Measurements from ENCODE around the gene PMEPA1.

Gene PMEPA1

DNA sequence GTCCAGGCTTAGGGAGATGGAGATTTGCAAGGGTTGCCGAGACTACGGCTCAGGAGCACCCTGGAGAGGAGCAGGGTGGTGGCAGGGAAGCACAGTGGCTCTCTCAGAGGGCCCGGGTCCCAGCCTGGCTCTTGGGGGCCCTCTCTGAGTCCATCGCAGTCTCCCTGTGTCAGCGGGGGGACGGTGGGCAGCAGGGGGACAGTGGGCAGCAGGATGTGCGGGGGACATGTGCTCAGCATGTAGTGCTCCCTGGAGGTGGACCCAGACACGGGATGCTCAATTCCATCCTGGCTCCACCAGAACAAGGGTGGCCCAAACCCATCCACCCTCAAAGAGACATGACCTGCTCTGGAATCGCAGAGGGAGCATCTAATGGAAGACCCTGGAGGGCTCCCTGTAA lies 46.6 kb downstream of the PMEPA1 start:
- no peak for DNase-seq (ENCODE audit: low read depth in 2 of 3, low spot score in 2 of 3)

GRCh38 chr20:57662456-57663240 lies 47.2 kb downstream of the PMEPA1 start:
- DNase-seq (ENCODE audit: low read depth in 2 of 3, low spot score in 2 of 3) = no peak

DNA sequence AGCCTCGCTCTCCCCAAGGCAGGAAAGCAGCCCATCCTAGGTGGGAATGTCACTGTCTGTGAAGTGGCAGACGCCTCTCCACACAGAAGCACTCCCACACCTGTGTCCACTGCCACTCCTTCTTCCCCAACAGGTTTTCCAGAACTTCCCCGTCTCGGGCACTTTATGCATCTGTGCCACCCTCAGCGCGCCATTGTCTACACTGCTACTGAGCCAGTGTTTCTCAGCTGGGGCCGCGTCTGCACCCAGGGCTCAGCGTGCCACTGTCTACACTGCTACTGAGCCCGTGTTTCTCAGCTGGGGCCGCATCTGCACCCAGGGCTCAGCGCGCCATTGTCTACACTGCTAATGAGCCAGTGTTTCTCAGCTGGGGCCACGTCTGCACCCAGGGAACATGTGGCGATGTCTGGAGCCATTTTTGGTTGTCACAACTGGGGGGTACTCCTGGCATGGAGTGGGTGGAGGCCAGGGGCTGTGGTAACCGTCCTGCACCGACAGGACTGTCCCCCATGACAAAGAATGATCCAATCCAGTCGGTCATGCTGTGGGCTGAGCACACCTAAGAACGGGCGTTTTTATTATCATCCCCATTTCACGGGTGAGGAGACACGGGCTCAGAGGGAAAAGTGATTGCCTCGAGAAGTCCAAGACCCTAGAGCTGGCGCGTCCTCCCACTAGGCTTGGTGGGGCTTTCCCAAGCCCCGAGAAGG lies 47.9 kb downstream of the PMEPA1 start:
- DNase-seq (ENCODE audit: low read depth in 2 of 3, low spot score in 2 of 3) = no peak

- DNase-seq (ENCODE audit: low read depth in 2 of 3, low spot score in 2 of 3) = no peak
These were observed 48.7 kb downstream of the PMEPA1 start for GRCh38 chr20:57660922-57661745.

GRCh38 chr20:57660181-57660921 lies 49.5 kb downstream of the PMEPA1 start:
- DNase-seq (ENCODE audit: low read depth in 2 of 3, low spot score in 2 of 3) = no peak

- no peak for DNase-seq (ENCODE audit: low read depth in 2 of 3, low spot score in 2 of 3)
These were observed 50.2 kb downstream of the PMEPA1 start for GRCh38 chr20:57659517-57660180.

DNA sequence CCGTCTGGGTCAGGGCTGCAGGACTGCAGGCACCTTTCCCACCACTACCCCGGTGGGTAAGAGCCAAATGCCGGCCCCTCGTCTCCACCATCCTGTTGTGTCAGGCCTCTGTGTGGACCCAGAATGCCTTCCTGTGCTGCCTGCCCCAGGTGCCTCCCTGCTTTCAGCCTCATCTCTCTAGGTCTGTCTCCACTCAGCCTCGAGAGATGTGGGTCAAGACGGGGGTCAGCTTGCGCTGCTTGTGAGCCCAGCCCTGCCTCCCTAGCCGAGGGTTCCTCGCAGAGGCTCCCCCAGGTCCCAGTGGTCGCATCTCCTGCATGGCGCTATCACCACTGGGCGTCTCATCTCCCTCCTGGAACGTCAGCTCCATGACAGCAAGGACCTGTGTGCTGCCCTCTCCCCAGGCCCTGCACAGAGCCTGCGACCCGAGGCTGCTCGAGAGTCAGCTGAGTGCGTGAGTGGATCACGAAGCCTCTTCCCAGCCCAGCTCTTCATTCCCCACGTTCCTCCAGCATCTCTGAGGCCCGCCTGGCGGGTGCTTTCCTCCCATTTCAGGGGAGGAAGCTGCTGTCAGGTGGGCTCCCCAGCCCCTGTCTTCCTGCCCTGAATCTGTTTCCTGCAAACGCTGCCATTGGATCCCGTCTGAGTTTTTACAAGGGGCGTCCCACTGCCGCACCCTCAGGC lies 50.8 kb downstream of the PMEPA1 start:
- no peak for DNase-seq (ENCODE audit: low read depth in 2 of 3, low spot score in 2 of 3)

DNA sequence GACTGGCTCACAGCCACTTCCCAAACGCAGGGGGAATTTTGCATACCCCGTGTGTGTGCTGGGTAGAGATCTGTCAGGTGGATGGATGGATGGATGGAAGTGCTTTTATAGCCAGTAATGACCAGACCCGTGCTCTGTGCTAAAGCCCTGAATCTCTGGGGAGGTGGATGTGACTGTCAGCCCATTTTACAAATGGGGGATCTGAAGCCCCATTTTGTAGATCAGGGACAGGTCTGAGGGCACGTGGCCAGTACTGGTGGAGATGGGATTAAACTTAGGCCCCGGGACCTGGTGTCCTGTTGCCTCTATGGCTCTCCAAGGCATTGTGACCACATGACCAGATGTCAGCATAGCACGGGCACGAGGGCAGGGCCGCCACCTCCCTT lies 51.4 kb downstream of the PMEPA1 start:
- no peak for DNase-seq (ENCODE audit: low read depth in 2 of 3, low spot score in 2 of 3)

GRCh38 chr20:57657535-57658446 lies 52.0 kb downstream of the PMEPA1 start:
- DNase-seq (ENCODE audit: low read depth in 2 of 3, low spot score in 2 of 3) = peak in 1 of 3 experiments; percentile 20

DNA sequence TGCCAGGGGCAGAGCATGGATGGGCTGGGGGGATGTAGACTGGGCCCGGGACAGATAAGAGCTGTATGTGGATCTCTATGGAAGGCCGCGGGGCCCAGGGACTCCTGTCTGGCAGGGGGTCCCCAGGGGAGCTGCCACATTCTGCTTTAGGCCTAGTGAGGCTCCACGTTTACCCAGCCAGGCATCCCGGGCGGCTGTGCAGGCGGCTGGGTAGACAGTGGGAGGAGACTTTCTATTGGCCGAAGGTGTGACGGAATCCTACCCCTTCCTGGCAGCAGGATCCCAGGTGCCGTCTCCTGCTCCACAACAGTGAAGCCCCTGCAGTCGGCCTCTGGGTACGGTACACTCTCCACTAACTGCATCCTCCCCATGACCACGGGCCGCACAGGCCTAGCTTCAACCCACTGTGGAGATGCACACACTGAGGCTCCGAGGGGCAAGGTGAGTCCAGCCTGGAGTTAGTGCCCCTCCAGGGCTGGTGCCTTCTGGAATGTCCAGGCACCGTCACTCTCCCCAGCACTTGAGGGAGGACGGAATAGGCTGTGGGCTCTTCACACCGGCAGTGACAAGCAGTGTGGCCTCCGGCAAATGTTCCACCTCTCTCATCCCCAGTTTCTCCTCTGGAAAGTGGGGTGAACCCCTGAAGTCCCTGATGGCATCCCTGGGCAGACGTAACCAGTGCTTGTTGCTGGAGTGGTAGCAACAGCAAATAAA lies 52.8 kb downstream of the PMEPA1 start:
- DNase-seq (ENCODE audit: low read depth in 2 of 3, low spot score in 2 of 3) = no peak

GRCh38 chr20:57656252-57656820 lies 53.5 kb downstream of the PMEPA1 start:
- DNase-seq (ENCODE audit: low read depth in 2 of 3, low spot score in 2 of 3) = no peak

DNA sequence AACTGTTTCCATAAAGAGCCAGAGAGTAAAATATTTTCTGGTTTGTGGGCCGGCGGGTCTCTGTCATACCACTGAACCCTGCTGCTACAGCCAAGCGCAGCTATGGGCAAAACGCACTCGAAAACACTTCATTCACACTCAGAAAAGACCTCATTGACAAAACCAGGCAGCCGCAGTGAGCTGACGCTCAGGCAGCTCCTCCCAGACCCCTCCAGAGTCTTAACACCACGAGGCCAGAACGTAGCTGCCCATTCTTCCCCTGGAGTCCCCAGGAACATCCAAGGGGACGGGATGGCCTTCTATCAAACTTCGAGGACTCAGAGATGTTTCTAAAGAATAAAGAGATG lies 54.0 kb downstream of the PMEPA1 start:
- no peak for DNase-seq (ENCODE audit: low read depth in 2 of 3, low spot score in 2 of 3)

GRCh38 chr20:57654998-57655808 lies 54.6 kb downstream of the PMEPA1 start:
- DNase-seq (ENCODE audit: low read depth in 2 of 3, low spot score in 2 of 3) = no peak

- DNase-seq (ENCODE audit: low read depth in 2 of 3, low spot score in 2 of 3) = peak in 1 of 3 experiments; percentile 38
These were observed 55.3 kb downstream of the PMEPA1 start for GRCh38 chr20:57654363-57654997.

GRCh38 chr20:57653910-57654309 lies 55.9 kb downstream of the PMEPA1 start:
- DNase-seq (ENCODE audit: low read depth in 2 of 3, low spot score in 2 of 3) = no peak

DNA sequence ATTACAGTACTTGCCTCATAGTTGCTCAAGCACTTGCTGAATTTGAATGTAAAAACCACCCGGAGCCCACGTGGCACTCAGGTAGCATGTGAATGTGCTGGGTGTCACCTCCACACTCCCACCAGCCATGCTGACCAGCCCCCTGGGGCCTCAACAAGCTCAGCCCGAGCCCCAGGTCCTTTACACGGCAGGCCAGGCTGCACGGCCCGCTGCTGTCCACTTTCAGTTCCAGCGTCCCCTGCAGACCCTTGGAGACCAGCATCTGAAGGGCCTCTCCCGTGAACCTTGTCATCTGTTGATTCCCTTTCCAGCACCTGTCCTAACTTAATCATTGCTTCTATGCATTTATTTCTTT lies 56.3 kb downstream of the PMEPA1 start:
- no peak for DNase-seq (ENCODE audit: low read depth in 2 of 3, low spot score in 2 of 3)
